ENCODE measurements around the gene APPL2.

DNA sequence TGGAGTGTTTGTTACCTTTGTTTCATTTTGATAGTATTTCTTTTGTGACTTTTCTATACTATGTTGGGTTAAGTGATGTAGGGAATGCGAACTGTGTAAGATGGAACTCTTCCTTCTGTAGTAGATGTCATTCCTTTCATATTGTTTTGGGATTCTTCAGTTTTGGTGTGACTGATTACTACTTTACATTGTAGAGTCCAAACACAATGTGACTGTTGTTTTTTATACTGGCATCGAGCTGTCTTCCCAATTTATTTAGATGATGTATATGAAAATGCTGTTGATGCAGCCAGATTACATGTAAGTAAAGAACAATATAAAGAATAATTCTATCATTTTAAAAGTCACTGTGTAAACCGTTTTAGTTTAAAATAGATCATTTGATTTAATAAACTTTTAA is 93.7 kb downstream of the APPL2 start:
- no peak for TF ChIP-seq EZH2 (IDR thresholded peaks at IDR 0.05; ENCODE audit: borderline replicate concordance, insufficient read depth, low read depth, low read length, poor library complexity, severe bottlenecking)
- TF ChIP-seq, protein P1, sequence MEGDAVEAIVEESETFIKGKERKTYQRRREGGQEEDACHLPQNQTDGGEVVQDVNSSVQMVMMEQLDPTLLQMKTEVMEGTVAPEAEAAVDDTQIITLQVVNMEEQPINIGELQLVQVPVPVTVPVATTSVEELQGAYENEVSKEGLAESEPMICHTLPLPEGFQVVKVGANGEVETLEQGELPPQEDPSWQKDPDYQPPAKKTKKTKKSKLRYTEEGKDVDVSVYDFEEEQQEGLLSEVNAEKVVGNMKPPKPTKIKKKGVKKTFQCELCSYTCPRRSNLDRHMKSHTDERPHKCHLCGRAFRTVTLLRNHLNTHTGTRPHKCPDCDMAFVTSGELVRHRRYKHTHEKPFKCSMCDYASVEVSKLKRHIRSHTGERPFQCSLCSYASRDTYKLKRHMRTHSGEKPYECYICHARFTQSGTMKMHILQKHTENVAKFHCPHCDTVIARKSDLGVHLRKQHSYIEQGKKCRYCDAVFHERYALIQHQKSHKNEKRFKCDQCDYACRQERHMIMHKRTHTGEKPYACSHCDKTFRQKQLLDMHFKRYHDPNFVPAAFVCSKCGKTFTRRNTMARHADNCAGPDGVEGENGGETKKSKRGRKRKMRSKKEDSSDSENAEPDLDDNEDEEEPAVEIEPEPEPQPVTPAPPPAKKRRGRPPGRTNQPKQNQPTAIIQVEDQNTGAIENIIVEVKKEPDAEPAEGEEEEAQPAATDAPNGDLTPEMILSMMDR (IDR thresholded peaks at IDR 0.05) = no peak

Data from B cell (primary cell).